HG03175 (cell line): ENCODE results near the gene SHMT2.
"Not testable (repeated sequence)": the region's sequence is repeated elsewhere in the genome, so short reads cannot be mapped to it uniquely, and the experiment has no call there.

Experiments used
- ATAC-seq: cut with Tn5 transposase; IDR thresholded peaks from one replicate; pipeline ENCODE4 v1.9.1; 2021; ENCODE audit warnings: mild to moderate bottlenecking, moderate library complexity; ENCODE audit not compliant: unreplicated experiment

The SHMT2 gene

DNA sequence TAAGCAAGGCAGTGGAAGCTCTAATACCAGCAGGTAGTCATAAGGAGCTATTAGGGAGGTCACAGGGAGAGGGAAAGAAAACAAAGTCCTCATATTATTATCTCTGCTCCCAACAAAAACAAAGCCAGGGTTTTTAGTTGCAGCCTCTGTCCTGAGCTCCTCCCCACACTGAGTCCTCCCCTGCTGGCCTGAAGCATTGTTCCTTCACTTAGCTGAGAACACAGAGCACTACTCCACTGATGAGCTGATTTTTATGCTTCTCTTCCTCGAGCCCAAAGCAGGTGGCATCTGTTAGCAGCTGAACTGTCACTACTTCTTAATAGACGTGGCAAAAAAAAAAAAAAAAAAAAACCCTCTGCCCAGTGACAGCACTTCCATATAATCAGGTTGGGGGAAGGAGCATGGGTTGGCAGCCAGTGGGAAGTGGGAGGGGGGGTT is 31.9 kb downstream of the SHMT2 start:
- ATAC-seq, result no peak

DNA sequence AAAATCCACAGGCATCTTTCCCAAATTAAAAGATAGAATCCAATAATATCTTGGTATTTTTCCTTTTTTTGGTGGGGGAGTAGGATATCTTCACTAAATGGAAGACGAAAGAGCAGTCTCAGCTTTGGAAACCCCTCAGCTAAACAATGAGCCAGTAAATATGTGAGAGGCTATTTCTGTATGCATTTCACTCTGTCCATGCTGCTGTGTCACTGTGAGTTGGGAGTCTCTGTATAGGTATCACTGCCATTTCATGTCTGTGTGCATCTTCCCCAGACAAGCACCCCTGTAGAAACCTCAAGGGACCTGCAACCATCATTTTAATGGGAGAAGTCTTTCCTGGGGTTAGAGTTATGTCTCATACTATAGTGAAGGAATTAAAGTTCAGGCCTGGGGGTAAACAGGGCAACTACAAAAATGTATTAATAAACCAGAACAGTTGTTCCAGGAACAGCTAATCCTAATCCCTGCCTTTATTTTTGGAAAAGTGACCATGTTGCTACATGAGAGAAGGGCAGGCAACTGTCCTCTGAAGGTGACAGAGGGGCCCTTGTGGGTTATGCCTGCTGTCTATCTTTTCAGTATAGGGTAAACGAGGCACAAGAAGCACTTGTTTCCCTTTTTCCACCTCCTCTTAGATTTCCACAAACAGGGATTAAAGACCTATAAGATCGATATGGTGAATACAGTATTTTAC is 32.8 kb downstream of the SHMT2 start:
- no peak for ATAC-seq

- no peak for ATAC-seq
These were observed 33.6 kb downstream of the SHMT2 start for GRCh38 chr12:57263096-57263495.

GRCh38 chr12:57266681-57267080 is 37.2 kb downstream of the SHMT2 start:
- ATAC-seq, result no peak

GRCh38 chr12:57268264-57268663 is 38.8 kb downstream of the SHMT2 start:
- ATAC-seq, result no peak

GRCh38 chr12:57270966-57271470 is 41.5 kb downstream of the SHMT2 start:
- no peak for ATAC-seq

DNA sequence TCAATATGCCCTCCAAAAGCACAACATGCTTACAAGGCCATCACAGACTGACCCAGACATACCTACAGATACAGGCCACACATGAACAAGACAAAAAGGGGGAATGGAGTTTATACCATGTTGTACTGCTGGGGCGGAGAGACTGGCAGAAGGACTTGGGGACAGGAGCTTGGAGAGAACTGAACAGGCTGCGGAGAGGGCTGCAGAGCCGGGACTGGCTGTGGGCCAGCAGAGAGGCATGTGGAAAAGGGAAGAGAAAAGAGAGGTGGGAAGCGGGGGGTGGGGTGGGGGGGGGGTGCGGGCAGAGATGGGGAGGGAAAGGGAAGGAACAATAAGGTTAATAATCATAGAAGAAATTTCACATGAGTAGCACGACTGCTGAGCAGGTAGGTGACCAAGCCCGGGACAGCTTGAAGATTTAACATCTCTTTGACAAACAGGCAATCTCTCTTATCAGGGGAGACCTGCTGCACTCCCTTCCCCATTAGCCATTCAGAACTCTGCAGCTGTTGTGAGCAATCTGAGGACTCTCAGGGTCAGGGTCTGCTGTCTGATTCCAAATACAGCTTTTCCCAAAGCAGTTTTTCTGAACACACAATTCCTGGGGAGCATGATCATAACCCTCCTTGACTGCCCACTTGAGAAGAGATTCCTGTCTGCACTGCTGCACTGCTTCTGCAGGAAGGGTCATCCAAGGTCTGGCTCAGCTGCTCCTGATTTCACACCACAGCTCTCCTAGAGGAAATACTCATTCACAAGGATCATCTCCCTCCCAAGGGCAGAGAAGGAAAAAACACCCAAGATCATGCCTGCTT is 43.0 kb downstream of the SHMT2 start:
- ATAC-seq, result no peak

- ATAC-seq, result no peak
These were observed 44.0 kb downstream of the SHMT2 start for GRCh38 chr12:57273516-57273915.

DNA sequence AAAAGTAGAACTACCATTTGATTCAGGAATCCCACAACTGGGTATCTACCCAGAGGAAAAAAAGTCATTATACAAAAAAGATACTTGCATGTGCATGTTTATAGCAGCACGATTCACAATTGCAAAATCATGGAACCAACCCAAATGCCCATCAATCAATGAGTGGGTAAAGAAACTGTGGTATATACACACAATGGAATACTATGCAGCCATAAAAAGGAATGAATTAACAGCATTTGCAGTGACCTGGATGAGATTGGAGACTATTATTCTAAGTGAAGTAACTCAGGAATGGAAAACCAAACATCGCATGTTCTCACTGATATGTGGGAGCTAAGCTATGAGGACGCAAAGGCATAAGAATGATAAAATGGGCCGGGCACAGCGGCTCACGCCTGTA is 46.7 kb downstream of the SHMT2 start:
- ATAC-seq, result not testable (repeated sequence)

DNA sequence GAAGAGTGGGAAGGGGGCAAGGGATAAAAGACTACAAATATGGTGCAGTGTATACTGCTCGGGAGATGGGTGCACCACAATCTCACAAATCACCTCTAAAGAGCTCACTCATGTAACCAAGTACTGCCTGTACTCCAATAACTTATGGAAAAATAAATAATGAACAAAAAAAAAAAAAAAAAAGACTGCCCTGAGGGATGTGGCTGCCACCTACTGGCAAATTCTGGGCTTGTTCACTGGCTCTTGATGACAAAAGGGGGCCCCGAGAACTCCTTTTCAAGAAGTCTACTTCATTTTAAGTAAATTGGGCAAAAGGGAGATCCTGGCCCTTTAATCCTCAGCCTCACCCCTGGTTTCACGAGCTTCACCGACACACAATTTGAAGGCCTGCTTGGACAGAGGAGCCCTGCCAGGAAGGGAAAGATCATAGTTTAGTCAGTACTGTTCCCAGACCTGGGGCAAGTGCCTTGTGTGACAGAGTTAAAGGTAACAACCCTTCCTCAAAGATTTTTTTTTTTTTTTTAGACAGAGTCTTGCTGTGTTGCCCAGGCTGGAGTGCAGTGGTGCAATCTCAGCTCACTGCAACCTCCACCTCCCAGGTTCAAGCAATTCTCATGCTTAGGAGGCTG is 47.5 kb downstream of the SHMT2 start:
- no peak for ATAC-seq

GRCh38 chr12:57278465-57279381 is 49.2 kb downstream of the SHMT2 start:
- no peak for ATAC-seq

GRCh38 chr12:57280211-57281062 is 50.9 kb downstream of the SHMT2 start:
- ATAC-seq, result peak; percentile 87

- not testable (repeated sequence) for ATAC-seq
These were observed 52.6 kb downstream of the SHMT2 start for GRCh38 chr12:57282073-57282472.
